Keratinocyte (primary cell): Measurements from ENCODE around the gene SLC44A1. TPM values are rescaled to one million over a fixed set of nuclear protein-coding genes. Genes with fewer than 3 reads are reported as not detected.
"Not testable (repeated sequence)": the region's sequence is repeated elsewhere in the genome, so short reads cannot be mapped to it uniquely, and the experiment has no call there.

ENCODE experiments used
- DNase-seq: peaks from one replicate; pipeline ENCODE4 v3.0.0-alpha.2; 2011; ENCODE audit warnings: low read depth, missing footprints, low spot score
- FAIRE-seq: peaks from 2 replicates; lab custom pipeline; 2011; peaks lifted over from hg19 to GRCh38; lab: Jason Lieb, UNC
- H2AFZ ChIP-seq: 2 replicates; pipeline ENCODE4 v1.6.0; 2012; ENCODE audit warnings: low read length, control low read depth, inconsistent platforms; ENCODE audit not compliant: control insufficient read depth
- H3K27ac ChIP-seq: 2 replicates; pipeline ENCODE4 v1.5.1; 2011; ENCODE audit warnings: low read length; ENCODE audit not compliant: control insufficient read depth, insufficient read depth
- H3K27me3 ChIP-seq: 3 replicates; pipeline ENCODE4 v1.6.0; 2011; ENCODE audit warnings: low read length; ENCODE audit not compliant: control insufficient read depth, insufficient read depth; ENCODE audit errors: extremely low read depth
- H3K36me3 ChIP-seq, 2 experiments: 2 replicates in 1 of 2; 3 replicates in 1 of 2; pipeline ENCODE4 v1.5.1; 2011; ENCODE audit warnings: low read length in 2 of 2, mild to moderate bottlenecking in 1 of 2; ENCODE audit not compliant: control insufficient read depth in 2 of 2, insufficient read depth in 2 of 2; ENCODE audit errors: extremely low read depth in 1 of 2
- H3K4me1 ChIP-seq: 3 replicates; pipeline ENCODE4 v1.5.1; 2011; ENCODE audit warnings: low read length; ENCODE audit not compliant: control insufficient read depth, insufficient read depth; ENCODE audit errors: extremely low read depth
- H3K4me2 ChIP-seq: 3 replicates; pipeline ENCODE4 v1.6.0; 2011; ENCODE audit warnings: low read depth, low read length; ENCODE audit not compliant: control insufficient read depth, insufficient read depth; ENCODE audit errors: extremely low read depth
- H3K4me3 ChIP-seq, 3 experiments: fragments of 200-600 bp in 1 of 3; sonication (generic) in 1 of 3; 2 replicates in 2 of 3; 3 replicates in 1 of 3; pipeline ENCODE4 v1.5.1; 2011 to 2016; ENCODE audit warnings: low read length in 3 of 3, mild to moderate bottlenecking in 3 of 3, control low read depth in 2 of 3, inconsistent platforms in 1 of 3, low read depth in 1 of 3, mixed read lengths in 1 of 3, mixed run types in 1 of 3, moderate library complexity in 1 of 3; ENCODE audit not compliant: control insufficient read depth in 2 of 3, insufficient read depth in 2 of 3; ENCODE audit errors: extremely low read depth in 1 of 3
- H3K79me2 ChIP-seq: 2 replicates; pipeline ENCODE4 v1.6.0; 2012; ENCODE audit warnings: low read length; ENCODE audit not compliant: control insufficient read depth, insufficient read depth
- H3K9ac ChIP-seq: 3 replicates; pipeline ENCODE4 v1.6.0; 2011; ENCODE audit warnings: low read length; ENCODE audit not compliant: control insufficient read depth, insufficient read depth; ENCODE audit errors: extremely low read depth
- H3K9me1 ChIP-seq: 3 replicates; pipeline ENCODE4 v1.6.0; 2011; ENCODE audit warnings: low read length; ENCODE audit not compliant: control insufficient read depth, insufficient read depth; ENCODE audit errors: extremely low read depth
- H3K9me3 ChIP-seq: 2 replicates; pipeline ENCODE4 v1.5.1; 2012; ENCODE audit warnings: low read depth, low read length; ENCODE audit not compliant: control insufficient read depth
- H4K20me1 ChIP-seq: 3 replicates; pipeline ENCODE4 v1.6.0; 2011; ENCODE audit warnings: low read length; ENCODE audit not compliant: control insufficient read depth, insufficient read depth; ENCODE audit errors: extremely low read depth
- CTCF ChIP-seq, 3 experiments: IDR thresholded peaks in 1 of 3; conservative IDR thresholded peaks in 1 of 3; optimal IDR thresholded peaks in 1 of 3; 2 replicates in 2 of 3; 3 replicates in 1 of 3; pipeline versions ENCODE3 to v1.5.1; 2011; ENCODE audit warnings: low read length in 3 of 3, mild to moderate bottlenecking in 3 of 3, moderate library complexity in 2 of 3, control low read depth in 1 of 3, inconsistent platforms in 1 of 3; ENCODE audit not compliant: insufficient read depth in 2 of 3; ENCODE audit errors: extremely low read depth in 1 of 3
- EZH2 ChIP-seq: IDR thresholded peaks from one replicate; pipeline ENCODE4 v1.6.1; 2012; ENCODE audit warnings: inconsistent platforms, mild to moderate bottlenecking, low read length, moderate library complexity
- dilution Hi-C: fragments of 300-500 bp; cut with MboI; formaldehyde crosslinking; loops from one replicate; pipeline ENCODE4 v1.7.0; 2020; ENCODE audit warnings: low sequenced_read_pairs; ENCODE audit not compliant: extremely low pct_ligation_motif_present
- polyA plus RNA-seq, 5 experiments: library from polyadenylated mRNA; depleted of rRNA in 3 of 5; stranded (reverse) in 3 of 5; stranded (forward) in 1 of 5; unstranded in 1 of 5; fragments of >200 nt; gene quantifications; 1 replicate in 1 of 5; 2 replicates in 3 of 5; 3 replicates in 1 of 5; pipeline versions ENCODE4 v1.2.1 to v1.2.3, GENCODE V29; 2011 to 2012; ENCODE audit warnings: missing spikeins in 2 of 5, low read depth in 1 of 5, low replicate concordance in 1 of 5

Gene SLC44A1
- polyA plus RNA-seq, 1 donor (not counting 4 experiments of a cell fraction or from before 2014, with no cell fraction given): 22.9 TPM

GRCh38 chr9:105255421-105255820 lies 11.0 kb downstream of the SLC44A1 start:
- Histone ChIP-seq H3K27me3 (no peaks in the 10 kb centered on the region), H3K9ac (no peak overlapping the region), H4K20me1 (no peaks in the 10 kb centered on the region), H3K79me2 (peaks cover 15% of the 10 kb centered on the region), H3K4me1 (peaks cover 7% of the 10 kb centered on the region), H3K4me3 (no peak overlapping the region), H2AFZ (no peak overlapping the region), H3K9me1 (no peaks in the 10 kb centered on the region), H3K9me3 (no peaks in the 10 kb centered on the region), H3K4me2 (no peak overlapping the region), H3K36me3 (no peaks in the 10 kb centered on the region), H3K27ac (no peak overlapping the region)
- dilution Hi-C loops: no loop called here
- no peak for FAIRE-seq
- DNase-seq: no peak
- TF ChIP-seq CTCF (optimal IDR thresholded peaks at IDR 0.05 in 1 of 3, IDR thresholded peaks at IDR 0.05 in 1 of 3, conservative IDR thresholded peaks at IDR 0.05 in 1 of 3; ENCODE audit: extremely low read depth in 1 of 3, insufficient read depth in 2 of 3, low read length in 3 of 3) (no peak), EZH2 (no peak)

- H3K4me2 ChIP-seq, dilution Hi-C loops, FAIRE-seq, H3K79me2 ChIP-seq, H3K9ac ChIP-seq, H3K9me3 ChIP-seq, H2AFZ ChIP-seq, H3K9me1 ChIP-seq, H3K36me3 ChIP-seq, DNase-seq, H3K27ac ChIP-seq, H3K4me1 ChIP-seq, H3K4me3 ChIP-seq, H4K20me1 ChIP-seq, H3K27me3 ChIP-seq: not testable (repeated sequence)
Observed at GRCh38 chr9:105256569-105256968, 12.1 kb downstream of the SLC44A1 start.

GRCh38 chr9:105257809-105258208 lies 13.4 kb downstream of the SLC44A1 start:
- Histone ChIP-seq H3K27me3 (no peaks in the 10 kb centered on the region), H3K9me1 (no peaks in the 10 kb centered on the region), H3K4me2 (no peak overlapping the region), H3K27ac (no peak overlapping the region), H3K9ac (no peak overlapping the region), H3K36me3 (no peaks in the 10 kb centered on the region), H2AFZ (no peak overlapping the region), H3K4me1 (peaks cover 7% of the 10 kb centered on the region), H4K20me1 (no peaks in the 10 kb centered on the region), H3K4me3 (no peak overlapping the region), H3K79me2 (no peaks in the 10 kb centered on the region), H3K9me3 (no peaks in the 10 kb centered on the region)
- no peak for TF ChIP-seq CTCF (optimal IDR thresholded peaks at IDR 0.05 in 1 of 3, IDR thresholded peaks at IDR 0.05 in 1 of 3, conservative IDR thresholded peaks at IDR 0.05 in 1 of 3; ENCODE audit: extremely low read depth in 1 of 3, insufficient read depth in 2 of 3, low read length in 3 of 3)
- TF ChIP-seq EZH2: no peak
- dilution Hi-C loops: no loop called here
- FAIRE-seq (no peak), DNase-seq (no peak)
